ENCODE data around the gene BIRC7.
"Not testable (repeated sequence)": the region's sequence is repeated elsewhere in the genome, so short reads cannot be mapped to it uniquely, and the experiment has no call there.

The BIRC7 gene

GRCh38 chr20:63208346-63208909, 27.3 kb upstream of the BIRC7 start:
- DNase-seq (ENCODE audit: low read depth) = no peak

- DNase-seq (ENCODE audit: low read depth) = no peak
These were observed 25.6 kb upstream of the BIRC7 start for GRCh38 chr20:63210011-63210605.

GRCh38 chr20:63212393-63212730, 23.3 kb upstream of the BIRC7 start:
- DNase-seq (ENCODE audit: low read depth) = no peak

- no peak for DNase-seq (ENCODE audit: low read depth)
These were observed 22.9 kb upstream of the BIRC7 start for GRCh38 chr20:63212792-63213191.

GRCh38 chr20:63214514-63214913, 21.2 kb upstream of the BIRC7 start:
- DNase-seq (ENCODE audit: low read depth) = no peak

- DNase-seq (ENCODE audit: low read depth) = no peak
These were observed 20.3 kb upstream of the BIRC7 start for GRCh38 chr20:63215101-63216040.

GRCh38 chr20:63216041-63216848, 19.5 kb upstream of the BIRC7 start, which contains the start of gene YTHDF1:
Gene YTHDF1 (minus strand): TSS chr20:63216131. CDS start chr20:63215892, 239 bp downstream.
- DNase-seq (ENCODE audit: low read depth) = peak; percentile 92

GRCh38 chr20:63216849-63217471, 18.7 kb upstream of the BIRC7 start:
- DNase-seq (ENCODE audit: low read depth) = no peak

- no peak for DNase-seq (ENCODE audit: low read depth)
These were observed 18.0 kb upstream of the BIRC7 start for GRCh38 chr20:63217706-63218105.

GRCh38 chr20:63218701-63219446, 16.8 kb upstream of the BIRC7 start:
- no peak for DNase-seq (ENCODE audit: low read depth)

- no peak for DNase-seq (ENCODE audit: low read depth)
These were observed 16.3 kb upstream of the BIRC7 start for GRCh38 chr20:63219447-63219821.

GRCh38 chr20:63219866-63220521, 15.7 kb upstream of the BIRC7 start:
- no peak for DNase-seq (ENCODE audit: low read depth)

- DNase-seq (ENCODE audit: low read depth) = no peak
These were observed 14.9 kb upstream of the BIRC7 start for GRCh38 chr20:63220696-63221399.

GRCh38 chr20:63221400-63222053, 14.2 kb upstream of the BIRC7 start:
- not testable (repeated sequence) for DNase-seq (ENCODE audit: low read depth)

GRCh38 chr20:63222541-63222940, 13.2 kb upstream of the BIRC7 start:
- no peak for DNase-seq (ENCODE audit: low read depth)

- no peak for DNase-seq (ENCODE audit: low read depth)
These were observed 12.4 kb upstream of the BIRC7 start for GRCh38 chr20:63223121-63223825.

- DNase-seq (ENCODE audit: low read depth) = no peak
These were observed 11.9 kb upstream of the BIRC7 start for GRCh38 chr20:63223826-63224207.

GRCh38 chr20:63224412-63225081, 11.2 kb upstream of the BIRC7 start:
- no peak for DNase-seq (ENCODE audit: low read depth)
